Measurements from ENCODE around the gene TIE1.

TIE1 gene

GRCh38 chr1:43303471-43304313 lies 2.9 kb downstream of the TIE1 start:
- Histone ChIP-seq H3K36me3 (ENCODE audit: insufficient read depth, low read length) (no peaks in the 10 kb centered on the region), H3K4me3 (no peak overlapping the region), H3K9me3 (ENCODE audit: low read depth, low read length) (no peaks in the 10 kb centered on the region), H3K27ac (no peak overlapping the region), H3K9ac (ENCODE audit: insufficient read length) (no peak overlapping the region)
- DNase-seq (ENCODE audit: low read depth, low spot score), result no peak
- no peak for TF ChIP-seq POLR2AphosphoS5 (IDR thresholded peaks at IDR 0.05; ENCODE audit: borderline replicate concordance, low read depth, low read length)
- TF ChIP-seq EZH2 (IDR thresholded peaks at IDR 0.05), result no peak
- no peak for TF ChIP-seq FOXP2 (optimal IDR thresholded peaks at IDR 0.05; ENCODE audit: control extremely low read depth, extremely low read length, insufficient read depth)

- TF ChIP-seq EZH2 (IDR thresholded peaks at IDR 0.05) (no peak), FOXP2 (optimal IDR thresholded peaks at IDR 0.05; ENCODE audit: control extremely low read depth, extremely low read length, insufficient read depth) (no peak), POLR2AphosphoS5 (IDR thresholded peaks at IDR 0.05; ENCODE audit: borderline replicate concordance, low read depth, low read length) (no peak)
- H3K9ac ChIP-seq (ENCODE audit: insufficient read length), result no peak overlapping the region
- no peak overlapping the region for H3K4me3 ChIP-seq
- no peak overlapping the region for H3K27ac ChIP-seq
- H3K9me3 ChIP-seq (ENCODE audit: low read depth, low read length), result no peaks in the 10 kb centered on the region
- no peaks in the 10 kb centered on the region for H3K36me3 ChIP-seq (ENCODE audit: insufficient read depth, low read length)
- DNase-seq (ENCODE audit: low read depth, low spot score), result no peak
Observed at GRCh38 chr1:43304314-43304681, 3.5 kb downstream of the TIE1 start.

- H3K9me3 ChIP-seq (ENCODE audit: low read depth, low read length), result no peaks in the 10 kb centered on the region
- TF ChIP-seq EZH2 (IDR thresholded peaks at IDR 0.05), result no peak
- no peak for TF ChIP-seq POLR2AphosphoS5 (IDR thresholded peaks at IDR 0.05; ENCODE audit: borderline replicate concordance, low read depth, low read length)
- TF ChIP-seq FOXP2 (optimal IDR thresholded peaks at IDR 0.05; ENCODE audit: control extremely low read depth, extremely low read length, insufficient read depth), result no peak
- H3K9ac ChIP-seq (ENCODE audit: insufficient read length), result no peak overlapping the region
- no peak for DNase-seq (ENCODE audit: low read depth, low spot score)
- no peak overlapping the region for H3K4me3 ChIP-seq
- no peak overlapping the region for H3K27ac ChIP-seq
- H3K36me3 ChIP-seq (ENCODE audit: insufficient read depth, low read length), result no peaks in the 10 kb centered on the region
Observed at GRCh38 chr1:43304771-43305300, 4.1 kb downstream of the TIE1 start.

- no peaks in the 10 kb centered on the region for H3K9me3 ChIP-seq (ENCODE audit: low read depth, low read length)
- DNase-seq (ENCODE audit: low read depth, low spot score), result no peak
- H3K9ac ChIP-seq (ENCODE audit: insufficient read length), result no peak overlapping the region
- H3K36me3 ChIP-seq (ENCODE audit: insufficient read depth, low read length), result no peaks in the 10 kb centered on the region
- TF ChIP-seq POLR2AphosphoS5 (IDR thresholded peaks at IDR 0.05; ENCODE audit: borderline replicate concordance, low read depth, low read length) (no peak), EZH2 (IDR thresholded peaks at IDR 0.05) (no peak), FOXP2 (optimal IDR thresholded peaks at IDR 0.05; ENCODE audit: control extremely low read depth, extremely low read length, insufficient read depth) (no peak)
- no peak overlapping the region for H3K4me3 ChIP-seq
- H3K27ac ChIP-seq, result no peak overlapping the region
Observed at GRCh38 chr1:43305461-43305860, 4.7 kb downstream of the TIE1 start.

- TF ChIP-seq EZH2 (IDR thresholded peaks at IDR 0.05) (no peak), POLR2AphosphoS5 (IDR thresholded peaks at IDR 0.05; ENCODE audit: borderline replicate concordance, low read depth, low read length) (no peak), FOXP2 (optimal IDR thresholded peaks at IDR 0.05; ENCODE audit: control extremely low read depth, extremely low read length, insufficient read depth) (no peak)
- H3K4me3 ChIP-seq, result no peak overlapping the region
- H3K27ac ChIP-seq, result no peak overlapping the region
- no peak overlapping the region for H3K9ac ChIP-seq (ENCODE audit: insufficient read length)
- H3K36me3 ChIP-seq (ENCODE audit: insufficient read depth, low read length), result no peaks in the 10 kb centered on the region
- DNase-seq (ENCODE audit: low read depth, low spot score), result no peak
- H3K9me3 ChIP-seq (ENCODE audit: low read depth, low read length), result no peaks in the 10 kb centered on the region
Observed at GRCh38 chr1:43305926-43306687, 5.3 kb downstream of the TIE1 start.

- H3K9me3 ChIP-seq (ENCODE audit: low read depth, low read length), result no peaks in the 10 kb centered on the region
- H3K9ac ChIP-seq (ENCODE audit: insufficient read length), result no peak overlapping the region
- no peak overlapping the region for H3K27ac ChIP-seq
- DNase-seq (ENCODE audit: low read depth, low spot score), result no peak
- no peak overlapping the region for H3K4me3 ChIP-seq
- TF ChIP-seq FOXP2 (optimal IDR thresholded peaks at IDR 0.05; ENCODE audit: control extremely low read depth, extremely low read length, insufficient read depth) (no peak), EZH2 (IDR thresholded peaks at IDR 0.05) (no peak), POLR2AphosphoS5 (IDR thresholded peaks at IDR 0.05; ENCODE audit: borderline replicate concordance, low read depth, low read length) (no peak)
- H3K36me3 ChIP-seq (ENCODE audit: insufficient read depth, low read length), result no peaks in the 10 kb centered on the region
Observed at GRCh38 chr1:43306688-43307457, 6.1 kb downstream of the TIE1 start.

- Histone ChIP-seq H3K27ac (no peak overlapping the region), H3K4me3 (no peak overlapping the region), H3K9ac (ENCODE audit: insufficient read length) (no peak overlapping the region), H3K36me3 (ENCODE audit: insufficient read depth, low read length) (no peaks in the 10 kb centered on the region), H3K9me3 (ENCODE audit: low read depth, low read length) (no peaks in the 10 kb centered on the region)
- no peak for DNase-seq (ENCODE audit: low read depth, low spot score)
- TF ChIP-seq FOXP2 (optimal IDR thresholded peaks at IDR 0.05; ENCODE audit: control extremely low read depth, extremely low read length, insufficient read depth) (no peak), EZH2 (IDR thresholded peaks at IDR 0.05) (no peak), POLR2AphosphoS5 (IDR thresholded peaks at IDR 0.05; ENCODE audit: borderline replicate concordance, low read depth, low read length) (no peak)
Observed at GRCh38 chr1:43307458-43308158, 6.8 kb downstream of the TIE1 start.
